Ovary (tissue), 3 donors: Measurements from ENCODE around the gene ABI1.

Experiments
- CTCF ChIP-seq, 3 donors: fragments of 450-650 bp in 2 of 3; fragments of 200-600 bp in 1 of 3; IDR thresholded peaks; one replicate each; pipeline versions ENCODE4 v1.5.1 to v1.8.0; 2016 to 2022; ENCODE audit warnings: antibody characterized with exemption in 3 of 3, mild to moderate bottlenecking in 1 of 3
- EP300 ChIP-seq: sonication (generic); formaldehyde crosslinking; IDR thresholded peaks from one replicate; pipeline ENCODE4 v1.6.1; 2017; ENCODE audit warnings: antibody characterized with exemption
- POLR2A ChIP-seq: fragments of 450-650 bp; IDR thresholded peaks from one replicate; pipeline ENCODE4 v1.6.1; 2017; ENCODE audit warnings: antibody characterized with exemption, mild to moderate bottlenecking, moderate library complexity
- donor health status: DM: no; HTN: no; CAD: no.

- no peak for TF ChIP-seq CTCF (IDR thresholded peaks at IDR 0.05)
- no peak for TF ChIP-seq POLR2A
- no peak for TF ChIP-seq EP300
These were observed 70.3 kb downstream of the ABI1 start for GRCh38 chr10:26790221-26790995.
